Sigmoid colon (tissue), 7 donors: ENCODE data around the gene PPP2R5E. TPM values are rescaled to one million over a fixed set of nuclear protein-coding genes. Genes with fewer than 3 reads are reported as not detected.

Experiments
- DNase-seq: peaks from one replicate; pipeline ENCODE4 v3.0.0-alpha.2; 2019
- H3K27ac ChIP-seq, 4 donors: fragments of 200-600 bp; sonication (generic); one replicate each; pipeline ENCODE4 v1.5.1; 2016 to 2019; ENCODE audit warnings: mild to moderate bottlenecking in 1 of 4
- H3K27me3 ChIP-seq, 3 donors: fragments of 200-600 bp; sonication (generic); one replicate each; pipeline ENCODE4 v1.5.1; 2019; ENCODE audit warnings: mild to moderate bottlenecking in 1 of 3
- H3K36me3 ChIP-seq, 4 donors: fragments of 200-600 bp; sonication (generic); one replicate each; pipeline ENCODE4 v1.5.1; 2016 to 2019
- H3K4me1 ChIP-seq, 4 donors: fragments of 200-600 bp; sonication (generic); one replicate each; pipeline ENCODE4 v1.5.1; 2017 to 2019
- H3K4me3 ChIP-seq, 4 donors: fragments of 200-600 bp; sonication (generic); one replicate each; pipeline ENCODE4 v1.5.1; 2017 to 2019; ENCODE audit warnings: mild to moderate bottlenecking in 2 of 4, moderate library complexity in 1 of 4
- H3K9me3 ChIP-seq, 4 donors: fragments of 200-600 bp in 3 of 4; sonication (generic) in 3 of 4; one replicate each; pipeline versions ENCODE4 v1.5.1 to v1.6.1; 2013 to 2019
- CTCF ChIP-seq, 4 experiments: fragments of 450-650 bp in 3 of 4; fragments of 200-600 bp in 1 of 4; IDR thresholded peaks; one replicate each; pipeline ENCODE4 v1.5.1; 2016 to 2019; ENCODE audit warnings: antibody characterized with exemption in 4 of 4, mild to moderate bottlenecking in 3 of 4, moderate library complexity in 2 of 4
- EP300 ChIP-seq, 4 donors: sonication (generic); formaldehyde crosslinking; IDR thresholded peaks; one replicate each; pipeline ENCODE4 v1.6.1; 2017; ENCODE audit warnings: antibody characterized with exemption in 4 of 4
- POLR2A ChIP-seq, 2 donors: fragments of 450-650 bp; IDR thresholded peaks; one replicate each; pipeline ENCODE4 v1.6.1; 2016; ENCODE audit warnings: antibody characterized with exemption in 2 of 2, mild to moderate bottlenecking in 2 of 2, moderate library complexity in 2 of 2
- POLR2AphosphoS5 ChIP-seq, 4 donors: sonication (generic); formaldehyde crosslinking; IDR thresholded peaks; one replicate each; pipeline ENCODE4 v1.6.1; 2017; ENCODE audit warnings: antibody characterized with exemption in 4 of 4
- WGBS, 2 donors: extraction: QIAGEN DNeasy Blood & Tissue Kit; methylation state at CpG; one replicate each; pipeline ENCODE4 v1.1.7; 2013; 5-methylcytosine and 5-hydroxymethylcytosine counted together
- intact Hi-C: fragments of 100-400 bp; cut with DNase I; formaldehyde crosslinking; loops from one replicate; pipeline ENCODE4 v1.15.1; 2023
- polyA plus RNA-seq, 3 donors: library from polyadenylated mRNA; stranded (reverse); fragments of 200-250 nt; gene quantifications; one replicate each; pipeline ENCODE4 v1.2.3, GENCODE V29; 2013
- total RNA-seq, 4 donors: library from RNA; depleted of rRNA; stranded (reverse); fragments of >200 nt; gene quantifications; one replicate each; pipeline ENCODE4 v1.1.0, GENCODE V29; 2016
- donor health status: healthy with polysubstance abuse.
- donor health status: Bipolar disorder and iron deficiency.
- donor health status: healthy.

Gene PPP2R5E
- total and polyA plus RNA-seq, 7 donors: 10.8 to 28.9 (median 23.7) TPM

- Histone ChIP-seq H3K27me3 (no peaks in the 10 kb centered on the region), H3K36me3 (peaks cover 0 to 68% (median 15%) of the 10 kb centered on the region in 4 donors), H3K9me3 (no peaks in the 10 kb centered on the region), H3K4me1 (no peaks in the 10 kb centered on the region), H3K4me3 (no peak overlapping the region), H3K27ac (no peak overlapping the region)
- TF ChIP-seq POLR2AphosphoS5 (IDR thresholded peaks at IDR 0.05) (peak in 1 of 4 donors; percentile 7), POLR2A (IDR thresholded peaks at IDR 0.05) (no peak), EP300 (IDR thresholded peaks at IDR 0.05) (no peak), CTCF (IDR thresholded peaks at IDR 0.05) (peak; percentile 74 to 80 (median 76))
- 52 to 57% methylated on average over 8 of the region's 8 CpGs for WGBS, 2 donors
- DNase-seq: peak; percentile 78
- intact Hi-C loops: loop anchor here (1.0 to 10.0 kb wide), 4 partner anchors 155 to 382 kb away; partner anchors contain the start of genes SGPP1 and WDR89
Measured at GRCh38 chr14:63388766-63389431, 154.3 kb downstream of the PPP2R5E start.

GRCh38 chr14:63387711-63388110 is 155.5 kb downstream of the PPP2R5E start:
- intact Hi-C loops: loop anchor here (2.0 to 10.0 kb wide), 2 partner anchors 337 to 383 kb away; partner anchors contain the start of gene SGPP1
- no peak overlapping the region for H3K4me3 ChIP-seq
- peaks cover 0 to 69% (median 8%) of the 10 kb centered on the region in 4 donors for H3K36me3 ChIP-seq
- WGBS, 2 donors: 68 to 85% methylated on average over 5 of the region's 5 CpGs
- H3K4me1 ChIP-seq: no peaks in the 10 kb centered on the region
- no peaks in the 10 kb centered on the region for H3K9me3 ChIP-seq
- no peak for DNase-seq
- no peak overlapping the region for H3K27ac ChIP-seq
- no peaks in the 10 kb centered on the region for H3K27me3 ChIP-seq
- TF ChIP-seq POLR2A (IDR thresholded peaks at IDR 0.05): no peak
- TF ChIP-seq POLR2AphosphoS5 (IDR thresholded peaks at IDR 0.05): no peak
- no peak for TF ChIP-seq EP300 (IDR thresholded peaks at IDR 0.05)
- TF ChIP-seq CTCF (IDR thresholded peaks at IDR 0.05): no peak

GRCh38 chr14:63383776-63384367 is 159.3 kb downstream of the PPP2R5E start:
- TF ChIP-seq POLR2AphosphoS5 (IDR thresholded peaks at IDR 0.05) (no peak), EP300 (IDR thresholded peaks at IDR 0.05) (no peak), CTCF (IDR thresholded peaks at IDR 0.05) (no peak), POLR2A (IDR thresholded peaks at IDR 0.05) (no peak)
- intact Hi-C loops: loop anchor here (10.0 kb wide), 1 partner anchor 341 kb away; the partner anchor contains the start of gene SGPP1
- Histone ChIP-seq H3K9me3 (no peaks in the 10 kb centered on the region), H3K27ac (no peak overlapping the region), H3K27me3 (no peaks in the 10 kb centered on the region), H3K36me3 (peaks cover 11 to 78% (median 17%) of the 10 kb centered on the region in 4 donors), H3K4me3 (no peak overlapping the region), H3K4me1 (no peaks in the 10 kb centered on the region)
- WGBS, 2 donors: 64 to 79% methylated on average over 4 of the region's 4 CpGs
- no peak for DNase-seq

- Histone ChIP-seq H3K4me1 (no peaks in the 10 kb centered on the region), H3K27ac (no peak overlapping the region), H3K9me3 (no peaks in the 10 kb centered on the region), H3K36me3 (peaks cover 7 to 46% (median 15%) of the 10 kb centered on the region in 4 donors), H3K4me3 (no peak overlapping the region), H3K27me3 (no peaks in the 10 kb centered on the region)
- TF ChIP-seq EP300 (IDR thresholded peaks at IDR 0.05): no peak
- TF ChIP-seq POLR2AphosphoS5 (IDR thresholded peaks at IDR 0.05): no peak
- no peak for TF ChIP-seq CTCF (IDR thresholded peaks at IDR 0.05)
- TF ChIP-seq POLR2A (IDR thresholded peaks at IDR 0.05): no peak
- WGBS, 2 donors: 98% methylated on average over 2 of the region's 2 CpGs
- DNase-seq: no peak
- intact Hi-C loops: no loop called here
Measured at GRCh38 chr14:63378444-63378843, 164.7 kb downstream of the PPP2R5E start.
